Stomach (tissue), 4 donors: ENCODE data around the gene DST.

Experiments
- EP300 ChIP-seq: sonication (generic); formaldehyde crosslinking; IDR thresholded peaks from one replicate; pipeline ENCODE4 v1.6.1; 2017; ENCODE audit warnings: antibody characterized with exemption
- POLR2A ChIP-seq, 4 donors: fragments of 450-650 bp; IDR thresholded peaks; one replicate each; pipeline ENCODE4 v1.6.1; 2016; ENCODE audit warnings: antibody characterized with exemption in 4 of 4, control low read depth in 2 of 4, mild to moderate bottlenecking in 1 of 4, moderate library complexity in 1 of 4
- POLR2AphosphoS5 ChIP-seq, 3 donors: sonication (generic); formaldehyde crosslinking; IDR thresholded peaks; one replicate each; pipeline ENCODE4 v1.6.1; 2016; ENCODE audit warnings: antibody characterized with exemption in 3 of 3
- TF ChIP-seq, protein P1 (sequence below), 7 experiments: fragments of 450-650 bp in 4 of 7; fragments of 200-600 bp in 3 of 7; sonication (generic) in 3 of 7; IDR thresholded peaks; one replicate each; pipeline ENCODE4 v1.5.1; 2016 to 2019; ENCODE audit warnings: antibody characterized with exemption in 7 of 7, control low read depth in 2 of 7, mild to moderate bottlenecking in 1 of 7

DNA sequence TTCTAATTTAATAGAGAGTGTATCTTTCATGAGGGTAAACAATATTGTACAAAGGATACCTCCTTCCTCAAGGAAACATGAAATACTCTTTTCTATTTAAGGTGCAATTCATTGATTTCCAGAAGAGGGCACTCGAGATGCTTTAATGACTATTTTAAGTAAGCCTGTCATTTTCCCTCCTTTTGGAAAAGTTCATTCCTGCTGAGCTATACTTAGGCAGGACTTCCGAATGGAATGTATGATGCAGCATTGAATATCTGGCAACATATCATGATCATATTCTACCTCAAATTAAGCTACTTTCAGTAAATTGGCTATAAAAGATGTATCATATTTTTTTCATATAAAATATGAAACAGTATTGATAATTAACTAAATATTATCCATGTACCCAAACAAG lies 5.0 kb downstream of the DST start:
- TF ChIP-seq, protein P1, sequence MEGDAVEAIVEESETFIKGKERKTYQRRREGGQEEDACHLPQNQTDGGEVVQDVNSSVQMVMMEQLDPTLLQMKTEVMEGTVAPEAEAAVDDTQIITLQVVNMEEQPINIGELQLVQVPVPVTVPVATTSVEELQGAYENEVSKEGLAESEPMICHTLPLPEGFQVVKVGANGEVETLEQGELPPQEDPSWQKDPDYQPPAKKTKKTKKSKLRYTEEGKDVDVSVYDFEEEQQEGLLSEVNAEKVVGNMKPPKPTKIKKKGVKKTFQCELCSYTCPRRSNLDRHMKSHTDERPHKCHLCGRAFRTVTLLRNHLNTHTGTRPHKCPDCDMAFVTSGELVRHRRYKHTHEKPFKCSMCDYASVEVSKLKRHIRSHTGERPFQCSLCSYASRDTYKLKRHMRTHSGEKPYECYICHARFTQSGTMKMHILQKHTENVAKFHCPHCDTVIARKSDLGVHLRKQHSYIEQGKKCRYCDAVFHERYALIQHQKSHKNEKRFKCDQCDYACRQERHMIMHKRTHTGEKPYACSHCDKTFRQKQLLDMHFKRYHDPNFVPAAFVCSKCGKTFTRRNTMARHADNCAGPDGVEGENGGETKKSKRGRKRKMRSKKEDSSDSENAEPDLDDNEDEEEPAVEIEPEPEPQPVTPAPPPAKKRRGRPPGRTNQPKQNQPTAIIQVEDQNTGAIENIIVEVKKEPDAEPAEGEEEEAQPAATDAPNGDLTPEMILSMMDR (IDR thresholded peaks at IDR 0.05), result peak in 5 of 7 experiments; percentile 31 to 67 (median 53)
- TF ChIP-seq EP300 (no peak), POLR2AphosphoS5 (IDR thresholded peaks at IDR 0.05) (no peak), POLR2A (IDR thresholded peaks at IDR 0.05) (no peak)
